NOMO-1 (cell line): ENCODE measurements around the gene DISC1.

Experiments used
- DNase-seq, 2 experiments: peaks; one replicate each; lab custom pipeline; 2025; ENCODE audit not compliant: unreplicated experiment in 2 of 2; lab: John Stamatoyannopoulos, UW

Gene DISC1

GRCh38 chr1:231842441-231842840 lies 215.9 kb downstream of the DISC1 start:
- no peak for DNase-seq

- no peak for DNase-seq
Observed at GRCh38 chr1:231844986-231845502, 218.5 kb downstream of the DISC1 start.

GRCh38 chr1:231847612-231848397 lies 221.2 kb downstream of the DISC1 start:
- no peak for DNase-seq

- no peak for DNase-seq
Observed at GRCh38 chr1:231849981-231850380, 223.4 kb downstream of the DISC1 start.

- DNase-seq: no peak
Observed at GRCh38 chr1:231850786-231851185, 224.2 kb downstream of the DISC1 start.

GRCh38 chr1:231853588-231854207 lies 227.1 kb downstream of the DISC1 start:
- DNase-seq: no peak

- peak in 1 of 2 experiments; percentile 2 for DNase-seq
Observed at GRCh38 chr1:231855361-231855760, 228.8 kb downstream of the DISC1 start.

GRCh38 chr1:231855926-231856325 lies 229.3 kb downstream of the DISC1 start:
- DNase-seq: no peak

- DNase-seq: no peak
Observed at GRCh38 chr1:231856426-231856825, 229.8 kb downstream of the DISC1 start.

- DNase-seq: no peak
Observed at GRCh38 chr1:231856894-231857293, 230.3 kb downstream of the DISC1 start.

GRCh38 chr1:231857609-231858135 lies 231.1 kb downstream of the DISC1 start:
- DNase-seq: no peak

- no peak for DNase-seq
Observed at GRCh38 chr1:231860221-231861088, 233.9 kb downstream of the DISC1 start.

- no peak for DNase-seq
Observed at GRCh38 chr1:231861541-231862481, 235.2 kb downstream of the DISC1 start.

GRCh38 chr1:231862611-231863010 lies 236.0 kb downstream of the DISC1 start:
- DNase-seq: no peak

- DNase-seq: no peak
Observed at GRCh38 chr1:231865331-231865730, 238.7 kb downstream of the DISC1 start.

GRCh38 chr1:231866392-231867331 lies 240.1 kb downstream of the DISC1 start:
- peak in 1 of 2 experiments; percentile 45 for DNase-seq

GRCh38 chr1:231867607-231868006 lies 241.0 kb downstream of the DISC1 start:
- DNase-seq: no peak

GRCh38 chr1:231869364-231869763 lies 242.8 kb downstream of the DISC1 start:
- peak; percentile 54 to 66 for DNase-seq

- DNase-seq: no peak
Observed at GRCh38 chr1:231871471-231871870, 244.9 kb downstream of the DISC1 start.
